Dendritic cell treated with granulocyte-macrophage colony-stimulating factor and Interleukin-4, amounts not matched to agents 40 ng/mL and 50 ng/mL, for 4 days (primary cell): ENCODE data around the gene ZNF543.
"Not testable (repeated sequence)": the region's sequence is repeated elsewhere in the genome, so short reads cannot be mapped to it uniquely, and the experiment has no call there.

ENCODE experiments used
- H3K27ac Mint-ChIP-seq: one replicate; pipeline ENCODE4 v1.8.0; 2022; ENCODE audit warnings: mild to moderate bottlenecking, mixed read lengths
- H3K27me3 Mint-ChIP-seq: one replicate; pipeline ENCODE4 v1.8.0; 2022; ENCODE audit warnings: mild to moderate bottlenecking, mixed read lengths
- H3K36me3 Mint-ChIP-seq: one replicate; pipeline ENCODE4 v1.8.0; 2022; ENCODE audit warnings: low read depth, mixed read lengths
- H3K4me1 Mint-ChIP-seq: one replicate; pipeline ENCODE4 v1.8.0; 2022; ENCODE audit warnings: low read depth, mixed read lengths
- H3K4me3 Mint-ChIP-seq: one replicate; pipeline ENCODE4 v1.8.0; 2022; ENCODE audit warnings: mild to moderate bottlenecking, moderate library complexity, mixed read lengths
- H3K9me3 Mint-ChIP-seq: one replicate; pipeline ENCODE4 v1.8.0; 2022; ENCODE audit warnings: mixed read lengths
- intact Hi-C: fragments of 100-400 bp; cut with micrococcal nuclease; formaldehyde crosslinking; loops from one replicate; pipeline ENCODE4 v1.15.0; 2022

Gene ZNF543

GRCh38 chr19:57320180-57321084 is at the start of gene ZNF543:
Gene ZNF543, plus strand, starts transcription at chr19:57320472. Its CDS starts 382 bp downstream, at chr19:57320854.
- Mint-ChIP-seq H3K4me1 (peaks cover 27% of the 10 kb centered on the region), H3K27ac (peak within 1 kb of the TSS; percentile 95), H3K36me3 (peaks cover 53% of the 10 kb centered on the region), H3K27me3 (peaks cover 33% of the 10 kb centered on the region), H3K9me3 (peaks cover 19% of the 10 kb centered on the region), H3K4me3 (peak within 1 kb of the TSS; percentile 81)
- intact Hi-C loops, result loop anchor here (1.0 to 5.0 kb wide), 3 partner anchors 38 to 69 kb away; partner anchors contain the start of genes TRAPPC2B, ZNF460, ZNF547 and ZNF548

GRCh38 chr19:57271280-57271679 is 49.0 kb upstream of the ZNF543 start:
- intact Hi-C loops, result no loop called here
- Mint-ChIP-seq H3K9me3 (no peaks in the 10 kb centered on the region), H3K4me3 (no peak overlapping the region), H3K36me3 (peaks cover 26% of the 10 kb centered on the region), H3K27ac (no peak overlapping the region), H3K27me3 (no peaks in the 10 kb centered on the region), H3K4me1 (no peaks in the 10 kb centered on the region)

- H3K27me3 Mint-ChIP-seq, result no peaks in the 10 kb centered on the region
- H3K9me3 Mint-ChIP-seq, result no peaks in the 10 kb centered on the region
- H3K4me3 Mint-ChIP-seq, result no peak overlapping the region
- no peaks in the 10 kb centered on the region for H3K4me1 Mint-ChIP-seq
- no peak overlapping the region for H3K27ac Mint-ChIP-seq
- intact Hi-C loops, result no loop called here
- peaks cover 26% of the 10 kb centered on the region for H3K36me3 Mint-ChIP-seq
Observed at GRCh38 chr19:57273014-57273413, 47.3 kb upstream of the ZNF543 start.

- Mint-ChIP-seq H3K4me1 (peaks cover 6% of the 10 kb centered on the region), H3K36me3 (peaks cover 14% of the 10 kb centered on the region), H3K27me3 (no peaks in the 10 kb centered on the region), H3K9me3 (no peaks in the 10 kb centered on the region), H3K27ac (no peak overlapping the region), H3K4me3 (no peak overlapping the region)
- intact Hi-C loops, result loop anchor here (5.0 kb wide), 1 partner anchor 136 kb away; the partner anchor contains the start of gene ZNF17
Observed at GRCh38 chr19:57276430-57276829, 43.8 kb upstream of the ZNF543 start.

- not testable (repeated sequence) for H3K27ac Mint-ChIP-seq
- intact Hi-C loops, result loop anchor here (5.0 kb wide), 1 partner anchor 134 kb away; the partner anchor contains the start of gene ZNF17
Observed at GRCh38 chr19:57278481-57278880, 41.8 kb upstream of the ZNF543 start.

GRCh38 chr19:57279418-57280164 is 40.7 kb upstream of the ZNF543 start:
- Mint-ChIP-seq H3K9me3 (no peaks in the 10 kb centered on the region), H3K36me3 (peaks cover 27% of the 10 kb centered on the region), H3K4me3 (no peak overlapping the region), H3K27me3 (no peaks in the 10 kb centered on the region), H3K4me1 (peaks cover 21% of the 10 kb centered on the region), H3K27ac (no peak overlapping the region)
- intact Hi-C loops, result loop anchor here (1.0 to 5.0 kb wide), 4 partner anchors 39 to 133 kb away; partner anchors contain the start of genes ZNF17, ZNF304, ZNF543 and ZNF805

More at GRCh38 chr19:57278481-57278880, 41.8 kb upstream of the ZNF543 start:
- H3K27me3 Mint-ChIP-seq, H3K4me3 Mint-ChIP-seq, H3K9me3 Mint-ChIP-seq: not testable (repeated sequence)
- peaks cover 22% of the 10 kb centered on the region for H3K36me3 Mint-ChIP-seq
- H3K4me1 Mint-ChIP-seq, result peaks cover 21% of the 10 kb centered on the region

- H3K4me1 Mint-ChIP-seq, result peaks cover 21% of the 10 kb centered on the region
- H3K27me3 Mint-ChIP-seq, result no peaks in the 10 kb centered on the region
- intact Hi-C loops, result loop anchor here (1.0 to 5.0 kb wide), 3 partner anchors 40 to 72 kb away; partner anchors contain the start of genes ZNF304, ZNF543 and ZNF805
- no peak within 1 kb of the TSS for H3K27ac Mint-ChIP-seq
- no peak within 1 kb of the TSS for H3K4me3 Mint-ChIP-seq
- no peaks in the 10 kb centered on the region for H3K9me3 Mint-ChIP-seq
- peaks cover 29% of the 10 kb centered on the region for H3K36me3 Mint-ChIP-seq
Observed at GRCh38 chr19:57280165-57280961, 39.9 kb upstream of the ZNF543 start, which contains the start of gene ZNF460. Gene ZNF460, plus strand, starts transcription at chr19:57280485. Its CDS starts 322 bp downstream, at chr19:57280807.

- H3K4me3 Mint-ChIP-seq, result no peak overlapping the region
- intact Hi-C loops, result loop anchor here (1.0 to 5.0 kb wide), 3 partner anchors 41 to 71 kb away; partner anchors contain the start of genes ZNF304, ZNF543 and ZNF805
- no peak overlapping the region for H3K27ac Mint-ChIP-seq
- H3K4me1 Mint-ChIP-seq, result peaks cover 21% of the 10 kb centered on the region
- H3K36me3 Mint-ChIP-seq, result peaks cover 35% of the 10 kb centered on the region
- no peaks in the 10 kb centered on the region for H3K27me3 Mint-ChIP-seq
- H3K9me3 Mint-ChIP-seq, result no peaks in the 10 kb centered on the region
Observed at GRCh38 chr19:57280962-57281400, 39.3 kb upstream of the ZNF543 start.

GRCh38 chr19:57282011-57282643 is 38.1 kb upstream of the ZNF543 start:
- no peak overlapping the region for H3K27ac Mint-ChIP-seq

GRCh38 chr19:57288373-57288772 is 31.9 kb upstream of the ZNF543 start:
- peaks cover 100% of the 10 kb centered on the region for H3K36me3 Mint-ChIP-seq
- intact Hi-C loops, result no loop called here
- peaks cover 42% of the 10 kb centered on the region for H3K9me3 Mint-ChIP-seq
- H3K4me3 Mint-ChIP-seq, result no peak overlapping the region
- H3K4me1 Mint-ChIP-seq, result peaks cover 8% of the 10 kb centered on the region
- H3K27me3 Mint-ChIP-seq, result no peaks in the 10 kb centered on the region
- H3K27ac Mint-ChIP-seq, result no peak overlapping the region

More at GRCh38 chr19:57282011-57282643, 38.1 kb upstream of the ZNF543 start:
- Mint-ChIP-seq H3K9me3 (no peaks in the 10 kb centered on the region), H3K27me3 (no peaks in the 10 kb centered on the region), H3K4me3 (no peak overlapping the region), H3K4me1 (peaks cover 21% of the 10 kb centered on the region), H3K36me3 (peaks cover 47% of the 10 kb centered on the region)
- intact Hi-C loops, result loop anchor here (5.0 kb wide), 2 partner anchors 40 to 70 kb away; partner anchors contain the start of genes ZNF304 and ZNF543

GRCh38 chr19:57290970-57291369 is 29.3 kb upstream of the ZNF543 start:
- Mint-ChIP-seq H3K36me3 (peaks cover 100% of the 10 kb centered on the region), H3K27ac (no peak overlapping the region), H3K9me3 (peaks cover 57% of the 10 kb centered on the region), H3K27me3 (no peaks in the 10 kb centered on the region), H3K4me3 (no peak overlapping the region), H3K4me1 (peaks cover 8% of the 10 kb centered on the region)
- intact Hi-C loops, result no loop called here

GRCh38 chr19:57292547-57292946 is 27.7 kb upstream of the ZNF543 start:
- Mint-ChIP-seq H3K4me1 (peaks cover 8% of the 10 kb centered on the region), H3K27me3 (no peaks in the 10 kb centered on the region), H3K4me3 (no peak overlapping the region), H3K9me3 (peaks cover 57% of the 10 kb centered on the region), H3K36me3 (peaks cover 100% of the 10 kb centered on the region), H3K27ac (no peak overlapping the region)
- intact Hi-C loops, result no loop called here
